ENCODE measurements around the gene LRRK1. TPM values are rescaled to one million over a fixed set of nuclear protein-coding genes. Genes with fewer than 3 reads are reported as not detected.

The LRRK1 gene
- 5.6 and 7.5 TPM in 2 replicates for total RNA-seq

GRCh38 chr15:100918690-100919480 is at the start of gene LRRK1:
LRRK1 (plus strand) TSS chr15:100919357; CDS start chr15:100924633, 5,276 bp downstream.

DNA sequence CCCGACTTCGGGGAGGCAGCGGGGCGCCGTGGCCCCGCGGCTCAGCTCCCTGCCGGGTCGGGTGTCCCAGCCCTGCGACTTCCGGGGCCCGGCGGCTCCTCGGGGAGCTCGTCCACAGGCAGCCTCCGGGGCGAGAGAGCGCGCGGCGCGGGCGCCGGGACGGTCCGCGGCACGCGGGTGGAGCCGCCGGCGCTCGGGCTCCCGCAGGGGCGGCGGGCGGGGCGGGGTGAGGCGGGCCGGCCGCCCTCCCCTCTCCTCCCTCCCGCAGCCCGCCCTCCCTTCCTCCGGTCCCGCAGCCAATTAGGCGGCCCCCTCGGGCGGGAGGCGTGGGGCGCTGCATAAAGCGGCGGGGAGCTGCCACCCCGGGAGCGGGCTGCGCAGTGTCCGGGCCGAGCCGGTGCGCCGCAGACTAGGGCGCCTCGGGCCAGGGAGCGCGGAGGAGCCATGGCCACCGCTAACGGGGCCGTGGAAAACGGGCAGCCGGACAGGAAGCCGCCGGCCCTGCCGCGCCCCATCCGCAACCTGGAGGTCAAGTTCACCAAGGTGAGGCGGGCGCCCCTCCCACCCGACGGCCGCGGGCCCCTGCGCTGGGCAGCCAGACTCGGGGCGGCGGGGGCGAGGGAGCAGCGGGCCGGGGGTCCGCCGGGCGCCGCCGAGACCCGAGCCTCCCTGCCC is 39.6 kb upstream of the LRRK1 start, which contains the start of gene ALDH1A3:
Gene ALDH1A3 (plus strand): TSS at position 368 of the 675 bp plus-strand sequence. CDS start 77 bp downstream, at position 445.

Other genes starting within 250 kb of the LRRK1 start
- gene ALDH1A3, start 39.5 kb upstream of the LRRK1 start, total RNA-seq: 5.4 and 15.3 TPM in 2 replicates

Measured in dermis lymphatic vessel endothelial cell (primary cell).